Breast epithelium (tissue), 3 donors: ENCODE measurements around the gene EFEMP1.

Experiments used
- POLR2A ChIP-seq: fragments of 450-650 bp; IDR thresholded peaks from one replicate; pipeline ENCODE4 v1.6.1; 2016; ENCODE audit warnings: antibody characterized with exemption, mild to moderate bottlenecking, moderate library complexity
- POLR2AphosphoS5 ChIP-seq, 3 donors: sonication (generic); formaldehyde crosslinking; IDR thresholded peaks; one replicate each; pipeline ENCODE4 v1.6.1; 2017; ENCODE audit warnings: antibody characterized with exemption in 3 of 3
- TF ChIP-seq, protein P1 (sequence below), 3 donors: fragments of 450-650 bp; IDR thresholded peaks; one replicate each; pipeline ENCODE4 v1.5.1; 2016 to 2017; ENCODE audit warnings: antibody characterized with exemption in 3 of 3, mild to moderate bottlenecking in 3 of 3, moderate library complexity in 3 of 3

- TF ChIP-seq, protein P1, sequence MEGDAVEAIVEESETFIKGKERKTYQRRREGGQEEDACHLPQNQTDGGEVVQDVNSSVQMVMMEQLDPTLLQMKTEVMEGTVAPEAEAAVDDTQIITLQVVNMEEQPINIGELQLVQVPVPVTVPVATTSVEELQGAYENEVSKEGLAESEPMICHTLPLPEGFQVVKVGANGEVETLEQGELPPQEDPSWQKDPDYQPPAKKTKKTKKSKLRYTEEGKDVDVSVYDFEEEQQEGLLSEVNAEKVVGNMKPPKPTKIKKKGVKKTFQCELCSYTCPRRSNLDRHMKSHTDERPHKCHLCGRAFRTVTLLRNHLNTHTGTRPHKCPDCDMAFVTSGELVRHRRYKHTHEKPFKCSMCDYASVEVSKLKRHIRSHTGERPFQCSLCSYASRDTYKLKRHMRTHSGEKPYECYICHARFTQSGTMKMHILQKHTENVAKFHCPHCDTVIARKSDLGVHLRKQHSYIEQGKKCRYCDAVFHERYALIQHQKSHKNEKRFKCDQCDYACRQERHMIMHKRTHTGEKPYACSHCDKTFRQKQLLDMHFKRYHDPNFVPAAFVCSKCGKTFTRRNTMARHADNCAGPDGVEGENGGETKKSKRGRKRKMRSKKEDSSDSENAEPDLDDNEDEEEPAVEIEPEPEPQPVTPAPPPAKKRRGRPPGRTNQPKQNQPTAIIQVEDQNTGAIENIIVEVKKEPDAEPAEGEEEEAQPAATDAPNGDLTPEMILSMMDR (IDR thresholded peaks at IDR 0.05) = no peak
- TF ChIP-seq POLR2AphosphoS5 (IDR thresholded peaks at IDR 0.05) = no peak
- TF ChIP-seq POLR2A = no peak
Observed at GRCh38 chr2:55898386-55899040, 25.1 kb downstream of the EFEMP1 start.
